HG02588 (cell line): ENCODE data around the gene LRMDA.

Experiments
- ATAC-seq: cut with Tn5 transposase; IDR thresholded peaks from one replicate; pipeline ENCODE4 v1.9.1; 2021; ENCODE audit warnings: mild to moderate bottlenecking, moderate library complexity; ENCODE audit not compliant: unreplicated experiment

LRMDA gene

DNA sequence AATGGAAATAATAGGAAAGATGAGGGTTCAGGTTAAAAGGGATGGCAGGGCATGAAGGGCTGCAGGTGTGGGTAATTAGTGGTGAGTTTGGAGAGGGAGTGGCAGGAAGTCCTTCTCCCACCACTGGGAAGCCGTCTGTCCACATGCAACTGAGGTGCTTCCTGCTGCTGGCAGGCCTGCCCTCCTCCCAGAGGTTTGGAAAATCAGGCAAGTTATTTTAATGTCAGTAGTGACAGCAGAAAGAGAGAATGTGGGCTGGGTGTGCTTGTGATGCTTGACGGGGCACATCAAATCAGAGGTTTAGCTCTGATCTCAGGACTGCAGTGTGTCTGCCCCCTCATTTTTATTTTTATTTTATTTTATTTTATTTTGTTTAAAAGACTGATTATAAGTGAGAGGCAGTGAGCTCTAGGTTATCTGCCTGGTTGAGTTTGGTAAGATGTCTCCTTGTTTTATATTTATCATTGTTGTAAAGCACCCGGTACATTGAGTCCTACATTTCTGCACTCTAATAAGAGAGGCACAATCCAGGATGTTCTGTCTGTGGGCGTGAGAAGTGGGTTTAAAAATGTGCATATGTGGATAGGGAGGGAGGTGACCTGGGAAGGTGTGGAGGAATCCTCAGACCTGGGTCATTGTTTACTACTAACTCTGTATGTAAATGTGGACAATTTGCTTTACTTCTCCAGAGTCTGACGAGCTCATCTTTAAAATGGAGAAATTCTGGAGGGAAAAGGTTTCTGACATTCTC is 504.4 kb downstream of the LRMDA start:
- ATAC-seq, result no peak

GRCh38 chr10:75936841-75937240 is 505.4 kb downstream of the LRMDA start:
- no peak for ATAC-seq

DNA sequence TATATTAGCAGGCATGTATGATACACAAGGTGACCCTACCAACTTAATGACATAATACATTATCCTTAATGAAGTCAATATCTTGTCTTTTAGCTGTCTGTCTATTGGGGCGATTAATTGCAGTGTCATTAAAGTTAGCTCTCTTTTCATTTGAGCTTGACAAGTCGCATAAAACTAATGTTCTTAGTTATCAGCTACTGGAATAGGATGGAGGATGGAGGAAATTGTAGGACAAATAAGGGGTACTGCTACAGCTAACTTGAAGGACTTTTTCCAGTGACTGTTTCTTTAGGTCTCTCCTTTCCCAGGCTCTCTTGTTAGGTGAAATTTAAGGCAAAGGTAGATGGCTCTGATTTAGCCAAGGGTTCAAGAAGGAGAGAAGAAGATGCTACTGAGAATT is 506.4 kb downstream of the LRMDA start:
- no peak for ATAC-seq

GRCh38 chr10:75938380-75939122 is 507.1 kb downstream of the LRMDA start:
- ATAC-seq, result no peak

DNA sequence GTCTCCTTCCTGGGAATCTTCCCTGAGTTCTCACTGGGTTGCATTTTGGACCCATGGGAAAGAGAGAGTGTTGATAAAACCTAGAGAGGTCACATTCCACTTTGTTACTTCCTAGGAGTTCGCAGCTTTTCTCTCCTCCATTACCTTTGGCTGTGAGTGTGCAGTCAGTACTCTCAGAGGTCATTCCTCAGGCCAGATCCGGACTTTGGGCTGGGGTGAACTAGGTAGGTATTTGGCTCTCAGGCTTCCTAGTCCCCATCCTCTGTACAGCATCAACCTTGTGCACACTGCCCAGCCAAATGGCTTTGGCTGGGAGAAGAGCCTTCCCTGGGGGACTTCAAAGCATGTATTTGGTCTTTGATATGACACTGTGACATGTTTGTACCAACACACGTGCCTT is 508.1 kb downstream of the LRMDA start:
- no peak for ATAC-seq

DNA sequence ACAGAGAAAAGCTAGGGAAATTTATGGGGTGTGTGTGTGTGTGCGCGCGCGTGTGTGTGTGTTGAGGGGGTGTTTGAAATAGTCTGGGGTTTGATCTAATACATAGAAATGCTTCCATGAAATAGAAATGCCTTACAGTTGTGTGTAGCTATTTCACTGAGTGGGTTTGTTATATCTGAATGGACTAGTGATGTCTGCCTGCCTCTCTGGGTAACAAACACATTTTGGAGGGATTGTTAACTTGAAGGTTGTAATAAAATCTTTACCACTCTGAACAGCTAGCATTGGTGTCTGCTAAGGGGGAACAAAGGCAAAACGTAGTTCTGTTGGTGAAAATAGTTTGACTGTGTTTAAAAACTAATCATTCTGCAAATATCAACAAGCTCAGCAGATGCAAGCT is 509.3 kb downstream of the LRMDA start:
- no peak for ATAC-seq

GRCh38 chr10:75941223-75941801 is 509.9 kb downstream of the LRMDA start:
- ATAC-seq, result no peak

DNA sequence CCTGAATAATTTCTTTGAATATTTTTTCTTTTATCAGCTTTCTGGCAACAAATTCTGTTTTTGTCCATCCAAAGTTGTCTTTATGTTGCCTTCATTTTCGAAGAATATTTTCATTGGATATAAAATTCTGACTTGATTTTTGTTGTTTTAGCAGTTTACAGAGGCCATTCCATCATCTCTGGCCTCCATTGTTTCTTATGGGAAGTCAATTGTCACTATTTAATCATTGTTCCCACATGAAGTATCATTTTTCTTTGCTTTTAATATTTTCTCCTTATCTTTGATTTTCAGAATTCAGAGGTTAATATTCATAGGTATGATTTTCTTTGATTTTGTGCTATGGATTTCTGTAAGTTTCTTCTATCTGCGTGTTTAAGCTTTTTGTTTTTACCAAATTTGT is 512.6 kb downstream of the LRMDA start:
- ATAC-seq, result no peak

GRCh38 chr10:75948583-75948982 is 517.2 kb downstream of the LRMDA start:
- no peak for ATAC-seq

- no peak for ATAC-seq
These were observed 518.9 kb downstream of the LRMDA start for GRCh38 chr10:75950307-75950706.

DNA sequence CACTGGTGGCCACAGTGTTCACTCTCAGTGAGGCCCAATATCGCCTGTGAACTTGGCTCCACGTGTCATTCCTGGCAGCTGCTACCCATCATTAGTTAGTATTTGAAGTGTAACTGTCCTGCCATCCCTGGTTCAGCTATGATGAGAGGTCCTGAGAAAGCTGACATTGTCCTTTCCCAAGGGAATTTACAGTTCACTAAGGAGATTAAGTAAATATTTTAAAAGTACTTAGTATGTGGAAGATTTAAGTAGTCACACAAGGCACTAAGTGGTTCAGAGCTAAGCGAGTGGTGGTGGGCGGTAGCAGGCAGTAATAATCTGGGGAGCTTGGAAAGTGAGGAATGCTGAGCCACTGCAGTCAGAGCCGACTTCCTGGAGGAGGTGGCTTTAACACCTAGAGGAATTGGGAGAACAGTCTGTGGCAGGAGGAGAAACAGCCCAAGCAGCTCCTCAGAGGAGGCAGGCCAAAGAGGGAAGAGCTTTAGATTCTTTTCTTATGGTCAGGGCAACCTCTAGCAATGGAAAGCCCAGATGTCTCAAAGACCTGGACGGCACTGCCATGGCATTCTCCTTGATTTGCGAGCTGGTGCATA is 519.7 kb downstream of the LRMDA start:
- no peak for ATAC-seq

DNA sequence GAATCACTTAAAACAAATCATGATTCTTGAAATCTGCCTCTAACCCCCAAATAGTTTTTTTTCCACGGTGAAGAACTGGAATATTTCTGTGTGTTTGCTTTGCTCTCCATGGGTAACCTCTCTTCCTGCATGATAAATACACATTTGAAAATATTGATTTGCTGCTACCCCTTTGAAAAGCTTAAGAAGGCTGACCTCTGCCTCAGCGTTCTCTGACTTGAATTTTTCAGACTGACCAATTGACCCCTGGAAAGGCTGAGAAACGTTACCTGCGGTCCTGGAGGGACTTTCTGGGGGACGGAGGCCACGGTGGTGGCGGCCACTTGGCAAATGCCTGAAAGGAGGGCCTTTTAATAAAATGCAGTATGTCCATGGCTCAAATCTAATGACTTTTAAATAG is 520.2 kb downstream of the LRMDA start:
- no peak for ATAC-seq

DNA sequence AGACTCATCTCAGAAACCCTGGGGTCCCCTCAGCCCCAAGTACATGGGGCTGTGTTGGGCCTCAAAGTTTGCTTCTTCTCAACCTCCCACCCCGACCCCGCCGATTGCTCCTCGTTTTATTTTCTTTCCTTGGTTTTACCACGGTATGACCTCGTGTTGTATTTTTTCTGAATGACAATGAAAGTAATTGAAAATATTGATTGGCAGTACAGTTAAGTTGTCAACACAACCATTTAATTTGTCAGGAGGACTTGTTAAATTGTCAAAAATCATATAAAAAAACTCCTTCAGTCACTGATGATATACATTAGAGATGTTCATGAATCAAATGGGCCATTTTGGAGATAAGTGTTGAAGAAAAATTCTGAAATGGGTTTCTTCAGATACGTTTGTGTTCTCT is 520.7 kb downstream of the LRMDA start:
- ATAC-seq, result no peak

DNA sequence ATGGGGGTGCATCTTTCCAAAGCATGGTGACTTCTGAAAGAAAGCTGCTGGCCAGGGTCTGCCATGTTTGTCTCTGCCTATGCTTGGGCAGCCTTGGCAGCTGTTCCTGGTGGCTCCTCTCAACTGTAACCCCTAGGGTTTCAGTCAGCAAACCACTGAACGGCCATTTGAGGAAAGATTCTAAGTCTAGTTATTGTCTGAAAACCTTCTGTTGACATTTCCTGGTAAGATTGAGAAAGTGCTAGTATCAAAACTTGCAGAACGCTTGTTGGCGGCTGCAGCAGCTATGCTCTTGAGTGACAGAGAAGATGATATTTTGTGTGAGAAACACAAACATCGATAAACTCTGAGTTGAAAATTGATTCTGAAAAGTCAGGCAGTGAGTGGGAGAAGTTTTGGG is 523.1 kb downstream of the LRMDA start:
- no peak for ATAC-seq

DNA sequence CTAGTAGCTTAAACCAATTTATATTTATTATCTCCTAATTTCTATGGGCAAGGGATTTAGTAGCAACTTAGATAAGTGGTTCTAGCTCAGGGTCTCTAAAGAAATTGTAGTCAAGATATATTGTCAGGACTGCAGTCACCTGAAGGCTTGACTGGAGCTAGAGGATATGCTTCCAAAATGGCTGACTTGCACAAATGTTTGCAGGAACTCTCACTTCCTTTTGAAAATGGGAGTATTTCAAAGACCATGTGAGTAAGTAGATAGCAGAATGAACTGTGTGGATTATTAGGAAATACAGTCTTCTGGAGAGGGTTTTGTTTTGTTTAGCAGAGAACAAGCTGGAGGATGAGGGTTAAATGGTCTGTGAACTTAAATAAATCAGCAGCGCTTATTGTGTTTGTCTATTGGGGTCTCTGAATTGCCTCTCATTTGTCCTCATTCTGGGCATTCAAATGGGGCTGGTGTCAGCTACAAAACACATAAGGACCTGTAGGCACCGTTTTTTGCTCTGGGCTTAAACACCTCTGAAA is 524.6 kb downstream of the LRMDA start:
- no peak for ATAC-seq

GRCh38 chr10:75956624-75957023 is 525.2 kb downstream of the LRMDA start:
- no peak for ATAC-seq

DNA sequence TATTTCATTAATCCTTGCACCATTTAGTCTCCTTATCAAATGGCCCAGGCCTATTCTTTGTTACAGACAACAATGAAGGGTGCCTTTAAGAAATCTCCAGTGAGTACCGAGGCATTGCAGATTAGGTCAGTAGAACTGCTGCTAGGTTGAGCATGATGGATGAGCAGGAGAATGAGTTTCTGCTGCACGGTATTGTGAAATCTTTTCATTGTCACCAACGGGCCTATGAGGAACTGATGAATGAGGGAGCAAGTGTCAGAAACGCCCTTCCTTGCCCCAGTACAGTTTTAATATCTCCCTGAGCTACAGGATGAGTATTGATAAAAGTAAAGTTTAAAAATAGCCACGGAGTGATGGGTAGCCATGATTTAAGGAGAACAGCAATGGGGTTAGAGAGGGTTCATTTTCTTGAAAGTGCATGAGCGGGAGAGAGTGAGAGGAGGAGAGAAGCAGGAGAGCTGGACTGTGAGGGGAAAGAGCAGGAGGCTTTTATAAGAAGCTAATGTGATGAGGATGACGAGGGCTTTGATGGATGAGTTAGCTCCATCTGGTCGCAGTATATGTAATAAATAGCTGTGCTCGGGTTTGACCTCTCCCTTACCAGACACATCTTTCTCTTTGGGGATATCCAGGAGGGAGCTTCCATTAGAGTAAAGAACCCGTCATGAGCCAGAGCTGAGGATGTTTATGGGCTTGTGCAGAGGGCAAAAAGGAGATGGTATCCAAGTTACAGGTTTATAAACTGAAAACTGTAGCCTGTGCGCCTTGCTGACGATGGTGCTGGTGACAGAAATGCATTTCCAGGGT is 526.1 kb downstream of the LRMDA start:
- no peak for ATAC-seq

DNA sequence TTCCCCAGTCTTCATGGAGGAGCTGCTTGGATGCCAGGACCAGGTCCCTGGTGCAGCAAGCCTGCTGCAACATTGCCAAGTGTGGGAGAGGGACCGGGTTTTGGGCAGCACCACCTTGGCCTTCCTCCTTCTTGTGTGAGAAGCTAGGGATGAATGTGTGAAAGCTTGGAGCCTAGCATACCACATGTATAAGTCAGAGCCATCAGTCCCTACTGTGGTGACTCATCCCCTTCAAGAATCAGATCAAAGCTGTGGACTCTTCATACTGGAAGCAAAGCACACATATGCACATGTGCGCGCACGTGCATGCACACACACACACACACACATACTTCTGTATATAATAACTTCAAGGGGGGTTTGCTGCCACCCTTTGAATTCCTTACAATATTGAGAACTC is 527.8 kb downstream of the LRMDA start:
- ATAC-seq, result no peak

DNA sequence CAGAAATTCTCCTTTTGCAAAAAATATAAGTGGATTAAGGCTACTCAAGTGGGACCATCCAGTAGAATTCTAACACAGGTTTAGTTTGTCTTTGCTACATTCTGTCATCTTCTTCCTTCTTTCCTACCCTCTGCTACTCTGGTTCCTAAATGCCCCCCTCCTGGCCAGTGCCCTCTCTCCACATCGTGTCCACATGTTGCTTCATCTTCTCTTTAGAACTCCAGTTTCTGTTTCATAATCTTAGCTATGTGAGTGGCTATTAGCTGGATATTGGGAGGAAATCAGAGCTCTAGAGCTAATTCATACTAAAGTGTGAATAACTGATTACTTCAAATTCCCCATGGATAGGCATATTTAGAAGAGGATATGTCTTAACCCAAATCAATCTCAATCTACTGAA is 528.5 kb downstream of the LRMDA start:
- ATAC-seq, result no peak

DNA sequence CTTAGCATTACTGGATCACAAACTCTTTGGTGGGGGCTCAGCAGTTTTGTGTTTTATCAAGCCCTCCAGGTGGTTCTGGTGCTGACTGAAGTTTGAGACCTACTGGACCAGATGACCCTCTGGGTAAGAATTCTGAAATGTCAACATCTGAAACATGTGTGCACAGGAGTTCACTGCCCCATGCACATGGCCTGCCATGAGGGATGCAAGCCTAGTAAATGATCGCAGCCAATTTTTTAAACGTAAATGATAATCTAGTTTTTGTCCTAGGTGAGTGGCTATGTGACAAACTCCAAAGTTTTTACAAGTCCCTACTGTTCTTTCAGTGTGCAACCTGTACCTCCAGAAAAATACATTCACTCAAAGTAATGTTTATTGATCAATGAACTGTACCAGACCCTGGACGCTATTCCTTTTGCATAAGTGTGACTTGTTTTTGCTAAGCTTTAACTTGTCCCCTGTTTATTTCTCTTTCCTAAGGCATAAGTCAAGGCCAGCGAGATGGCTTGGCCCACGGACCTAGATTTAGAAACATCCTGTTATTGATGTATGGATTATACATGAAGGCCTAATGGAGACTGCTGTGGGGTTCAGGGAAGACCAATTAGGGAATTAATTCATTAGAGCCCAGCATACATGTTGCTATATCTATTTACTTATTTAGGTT is 531.1 kb downstream of the LRMDA start:
- ATAC-seq, result no peak
